Stimulated activated CD8-positive, alpha-beta memory T cell treated with anti-CD3 and anti-CD28 coated beads, Interleukin-2, amount 100 ng/mL, for 1 hour (primary cell): ENCODE data around the gene ZNF443.
"Not testable (repeated sequence)": the region's sequence is repeated elsewhere in the genome, so short reads cannot be mapped to it uniquely, and the experiment has no call there.

Experiments
- DNase-seq, 2 donors: peaks; one replicate each; pipeline ENCODE4 v3.0.0-alpha.2; 2020; ENCODE audit warnings: low read depth in 2 of 2

The ZNF443 gene

DNA sequence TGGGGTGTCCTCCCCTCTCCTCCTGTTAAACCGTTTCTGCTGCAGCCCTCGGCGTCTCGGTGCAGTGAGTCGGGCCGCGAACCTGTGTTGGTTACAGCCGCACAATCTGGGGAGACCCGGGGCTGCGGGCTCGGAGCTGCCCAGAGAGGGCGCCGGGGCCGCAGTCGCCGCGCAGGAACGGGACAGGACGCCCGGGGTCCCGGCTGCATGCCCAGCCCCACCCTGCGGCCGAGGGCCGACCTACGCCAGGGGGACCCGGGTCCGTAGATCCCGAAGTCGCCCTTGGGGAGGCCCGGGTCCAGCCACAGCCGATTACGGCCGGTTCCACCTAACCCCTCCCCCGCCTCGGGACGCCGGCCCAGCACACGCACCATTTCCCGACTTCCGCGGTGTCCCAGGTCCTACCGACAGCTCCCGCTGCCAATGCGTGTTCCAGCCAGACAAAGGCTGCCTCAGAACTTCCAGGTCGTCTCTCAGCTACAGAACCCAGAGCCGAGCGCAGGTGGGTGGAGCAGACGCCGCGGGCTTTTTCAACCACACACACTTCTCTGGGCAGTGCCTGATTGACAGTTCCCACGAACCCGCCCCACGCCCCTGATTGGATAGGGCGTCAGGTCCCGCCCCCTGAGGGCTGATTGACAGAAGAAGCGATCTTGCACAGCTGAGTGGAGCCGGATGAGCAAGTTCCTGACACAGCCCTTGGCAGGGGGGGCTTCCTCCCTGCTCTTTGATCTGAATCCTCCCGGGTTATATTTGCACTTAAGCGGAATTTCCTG is at the start of gene ZNF443:
Gene ZNF443, minus strand, starts transcription at position 481 of the 776 bp plus-strand sequence. Its CDS starts 107 bp downstream, at position 374.
- peak; percentile 97 for DNase-seq

DNA sequence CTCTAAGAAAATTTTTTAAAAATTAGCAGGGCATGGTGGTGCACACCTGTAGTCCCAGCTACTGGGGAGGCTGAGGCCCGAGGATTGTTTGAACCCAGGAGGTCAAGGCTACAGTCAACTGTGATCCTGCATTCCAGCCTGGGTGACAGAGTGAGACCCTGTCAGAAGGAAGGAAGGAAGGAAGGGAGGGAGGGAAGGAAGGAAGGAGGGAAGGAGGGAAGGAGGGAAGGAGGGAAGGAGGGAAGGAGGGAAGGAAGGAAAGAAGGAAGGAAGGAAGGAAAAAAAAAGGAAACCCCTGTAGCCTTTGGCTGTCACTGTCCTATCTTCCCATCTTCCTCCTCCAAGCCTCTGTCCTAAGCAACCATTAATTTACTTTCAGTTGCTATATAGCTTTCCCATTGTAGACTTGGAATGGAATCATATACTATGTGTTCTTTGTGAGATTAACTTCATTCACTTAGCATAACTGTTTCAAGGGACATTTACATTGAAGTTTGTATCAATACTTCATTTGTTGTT is 45.5 kb upstream of the ZNF443 start:
- not testable (repeated sequence) for DNase-seq

DNA sequence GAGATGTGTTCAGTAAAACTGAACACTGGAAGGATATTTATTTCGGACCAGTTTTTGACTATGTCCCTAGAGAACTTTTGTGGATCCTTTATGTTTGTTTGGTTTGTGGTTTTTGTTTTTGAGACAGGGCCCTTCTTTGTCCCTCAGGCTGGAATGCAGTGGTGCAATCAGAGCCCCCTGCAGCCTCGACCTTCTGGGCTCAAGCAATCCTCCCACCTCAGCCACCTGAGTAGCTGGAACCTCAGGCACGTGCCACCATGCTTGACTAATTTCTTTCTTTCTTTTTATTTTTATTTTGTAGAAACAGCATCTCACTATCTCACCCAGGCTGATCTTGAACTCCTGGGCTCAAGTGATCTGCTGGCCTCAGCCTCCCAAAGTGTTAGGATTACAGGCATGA is 44.8 kb upstream of the ZNF443 start:
- no peak for DNase-seq

DNA sequence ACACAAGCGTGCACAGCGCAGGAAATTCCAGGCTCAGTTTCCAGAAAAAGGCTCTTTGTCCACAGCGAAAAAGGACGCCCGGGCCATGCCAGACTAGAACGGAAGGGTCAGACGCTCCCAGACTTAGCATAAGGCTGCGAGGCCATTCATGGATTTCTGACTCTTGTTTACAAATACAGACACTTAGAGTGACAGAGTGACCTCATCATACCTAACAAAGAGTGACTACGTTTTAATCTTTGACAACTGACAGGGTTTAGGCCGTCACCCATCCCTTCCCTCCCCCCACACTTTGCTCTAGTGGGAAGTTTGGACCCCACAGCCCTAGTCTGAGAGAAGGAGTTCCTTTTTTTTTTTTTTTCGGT is 44.2 kb upstream of the ZNF443 start:
- no peak for DNase-seq

DNA sequence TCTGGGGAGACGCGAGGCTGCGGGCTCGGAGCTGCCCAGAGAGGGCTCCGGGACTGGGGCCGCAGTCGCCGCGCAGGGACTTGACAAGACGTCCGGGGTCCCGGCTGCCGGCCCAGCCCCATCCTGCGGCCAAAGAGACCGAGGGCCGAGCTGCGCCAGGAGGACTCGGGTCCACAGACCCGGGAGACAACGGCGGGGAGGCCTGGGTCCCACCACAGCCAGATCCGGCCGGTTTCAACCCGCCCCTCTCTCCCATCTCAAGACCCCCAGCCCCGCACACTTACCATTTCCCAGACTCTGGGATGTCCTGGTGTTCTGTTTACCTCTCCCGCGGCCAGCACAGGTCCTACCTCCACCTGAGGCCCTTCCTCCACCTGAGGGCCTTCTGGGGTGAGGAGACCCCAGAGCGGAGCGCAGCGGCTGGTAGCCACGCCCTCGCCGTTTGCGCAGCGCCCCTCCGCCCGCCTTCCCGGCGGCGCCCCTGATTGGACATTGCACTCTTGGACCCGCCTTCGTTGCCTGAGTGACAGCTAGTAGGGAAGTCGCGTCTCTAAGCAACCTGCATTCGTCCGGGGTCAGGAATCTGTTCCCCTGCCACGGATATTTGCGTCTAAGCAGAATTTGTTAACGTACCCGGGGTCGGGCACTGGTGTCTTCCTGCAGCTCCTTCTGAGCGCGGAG is 43.7 kb upstream of the ZNF443 start, which contains the start of gene ZNF709:
Gene ZNF709, minus strand, starts transcription at position 446 of the 681 bp plus-strand sequence. Its CDS starts 159 bp downstream, at position 287.
- peak; percentile 78 to 82 for DNase-seq

DNA sequence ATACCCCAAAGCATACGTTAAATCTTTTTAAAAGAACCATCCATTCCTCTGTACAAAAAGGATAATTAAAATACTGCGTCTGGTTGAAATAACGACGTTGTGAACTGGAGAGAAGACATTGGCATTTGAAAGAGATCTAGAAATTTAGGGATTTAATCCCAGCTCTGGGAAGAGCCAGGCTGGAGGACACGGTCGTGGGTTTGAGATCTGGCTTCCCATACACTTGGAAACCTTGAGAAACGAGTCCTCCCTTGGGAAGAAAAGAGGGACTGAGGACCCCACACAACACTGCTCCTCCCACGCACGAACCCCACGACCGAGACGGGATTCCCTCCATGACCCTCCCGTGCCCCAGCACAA is 43.2 kb upstream of the ZNF443 start:
- DNase-seq, result no peak

DNA sequence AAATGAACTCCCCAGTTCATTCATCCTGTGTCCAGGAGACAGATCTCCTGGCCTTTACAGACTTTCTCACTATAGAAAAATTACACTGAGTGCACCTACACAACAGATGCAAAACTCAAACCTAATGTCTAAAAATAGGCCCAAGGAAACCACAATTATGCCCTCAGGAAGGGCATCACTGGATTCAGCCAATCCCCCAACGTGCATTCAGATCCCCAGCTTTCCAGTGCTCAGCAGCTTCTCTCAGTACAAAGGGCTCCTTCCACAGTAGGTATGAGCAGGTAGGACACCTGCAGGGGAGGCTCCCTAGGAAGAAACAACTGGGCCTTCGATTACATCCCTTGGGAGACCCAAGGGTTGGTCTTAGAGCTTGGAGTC is 41.7 kb upstream of the ZNF443 start:
- DNase-seq, result no peak

DNA sequence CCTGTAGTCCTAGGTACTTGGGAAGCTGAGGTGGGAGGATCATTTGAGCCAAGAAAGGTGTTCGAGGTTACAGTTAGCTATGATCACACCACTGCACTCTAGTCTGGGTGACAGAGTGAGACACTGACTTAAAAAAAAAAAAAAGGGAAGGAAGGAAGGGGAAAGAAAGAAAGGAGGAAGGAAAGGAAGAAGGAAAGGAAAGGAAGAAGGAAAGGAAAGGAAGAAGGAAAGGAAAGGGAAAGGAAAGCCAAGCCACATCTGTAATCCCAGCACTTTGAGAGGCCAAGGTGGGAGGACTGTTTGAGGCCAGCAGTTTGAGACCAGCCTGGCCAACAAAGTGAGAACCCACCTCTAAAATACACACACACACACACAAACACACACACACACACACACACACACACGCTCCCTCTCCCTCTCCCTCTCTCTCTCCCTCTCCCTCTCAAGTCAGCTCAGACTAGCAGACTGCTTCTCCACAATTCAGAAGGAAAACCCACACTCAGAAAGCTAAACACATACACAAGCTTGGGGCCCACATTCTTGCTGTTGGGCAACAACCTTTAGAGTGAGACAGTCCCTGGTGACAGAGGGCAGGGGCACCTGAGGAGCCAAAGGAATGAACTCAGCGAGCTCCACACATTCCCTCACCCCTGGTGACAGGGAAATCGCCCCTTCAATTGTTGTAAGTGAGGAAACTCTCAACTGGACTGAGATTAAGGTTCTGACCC is 41.1 kb upstream of the ZNF443 start:
- DNase-seq, result no peak

DNA sequence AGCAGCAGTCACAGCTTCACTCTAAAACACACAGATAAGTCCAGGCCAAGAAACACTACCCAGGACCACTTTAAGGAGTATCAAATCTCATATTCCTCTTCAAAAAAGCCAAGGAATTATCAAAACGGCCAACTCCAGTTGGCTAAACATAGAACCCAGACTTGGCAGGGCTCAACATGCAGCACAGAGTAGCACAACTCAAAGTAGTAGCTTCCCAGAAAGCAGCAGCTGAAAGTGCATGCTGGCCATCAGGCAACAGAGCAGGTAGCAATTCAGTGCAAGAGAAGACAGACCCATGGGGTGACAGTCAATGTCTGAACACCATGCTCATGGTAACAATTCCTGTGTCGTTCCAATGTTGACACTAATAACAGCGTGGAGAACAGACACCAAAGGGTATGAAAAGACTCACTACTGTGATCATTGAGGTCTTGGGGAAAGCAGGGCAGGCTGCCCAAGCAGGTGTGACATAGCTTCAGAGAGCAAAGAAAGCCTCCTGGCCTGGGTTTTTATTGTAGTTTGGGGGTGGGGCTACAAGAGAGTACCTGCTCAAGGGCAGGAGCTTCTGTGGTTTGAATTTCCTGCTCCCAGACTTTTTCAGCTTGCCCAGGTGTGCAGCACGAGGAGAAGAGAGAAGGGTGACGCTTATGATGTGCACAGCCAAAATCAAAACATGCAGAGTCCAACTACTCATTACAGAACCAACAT is 37.6 kb upstream of the ZNF443 start:
- DNase-seq, result no peak

DNA sequence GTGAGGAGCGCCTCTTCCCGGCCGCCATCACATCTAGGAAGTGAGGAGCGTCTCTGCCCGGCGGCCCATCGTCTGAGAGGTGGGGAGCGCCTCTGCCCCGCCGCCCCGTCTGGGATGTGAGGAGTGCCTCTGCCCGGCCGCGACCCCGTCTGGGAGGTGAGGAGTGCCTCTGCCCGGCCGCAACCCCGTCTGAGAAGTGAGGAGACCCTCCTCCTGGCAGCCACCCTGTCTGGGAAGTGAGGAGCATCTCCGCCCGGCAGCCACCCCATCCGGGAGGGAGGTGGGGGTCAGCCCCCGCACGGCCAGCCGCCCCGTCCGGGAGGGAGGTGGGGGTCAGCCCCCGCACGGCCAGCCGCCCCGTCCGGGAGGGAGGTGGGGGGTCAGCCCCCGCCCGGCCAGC is 26.8 kb upstream of the ZNF443 start:
- DNase-seq, result not testable (repeated sequence)

DNA sequence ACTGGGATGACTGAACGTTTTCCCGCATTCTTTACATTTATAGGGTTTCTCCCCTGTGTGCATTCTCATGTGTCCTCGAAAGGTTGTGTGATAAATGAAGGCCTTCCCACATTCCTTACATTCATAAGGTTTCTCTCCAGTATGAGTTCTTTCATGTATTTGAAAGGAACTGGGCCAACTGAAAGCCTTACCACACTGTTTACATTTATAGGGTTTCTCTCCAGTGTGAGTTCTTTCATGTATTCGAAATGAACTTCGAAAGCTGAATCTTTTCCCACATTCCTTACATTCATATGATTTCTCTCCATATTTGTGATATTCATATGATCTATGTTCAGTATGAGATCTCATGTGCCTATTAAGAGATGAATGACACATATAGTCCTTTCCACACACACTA is 24.4 kb upstream of the ZNF443 start:
- no peak for DNase-seq

DNA sequence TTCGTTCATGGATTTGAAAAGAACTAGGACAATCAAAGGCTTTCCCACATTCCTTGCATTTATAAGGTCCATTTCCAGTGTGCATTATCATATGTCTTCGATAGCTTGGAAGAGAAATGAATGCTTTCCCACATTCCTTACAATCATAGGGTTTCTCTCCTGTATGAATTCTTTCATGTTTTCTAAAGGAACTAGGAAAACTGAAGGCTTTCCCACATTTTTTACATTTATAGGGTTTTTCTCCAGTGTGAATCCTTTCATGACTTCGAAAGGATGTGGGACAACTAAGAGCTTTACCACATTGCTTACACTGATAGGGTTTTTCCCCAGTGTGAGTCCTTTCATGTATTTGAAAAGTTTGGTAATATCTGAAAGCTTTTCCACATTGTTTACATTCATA is 23.9 kb upstream of the ZNF443 start:
- no peak for DNase-seq

DNA sequence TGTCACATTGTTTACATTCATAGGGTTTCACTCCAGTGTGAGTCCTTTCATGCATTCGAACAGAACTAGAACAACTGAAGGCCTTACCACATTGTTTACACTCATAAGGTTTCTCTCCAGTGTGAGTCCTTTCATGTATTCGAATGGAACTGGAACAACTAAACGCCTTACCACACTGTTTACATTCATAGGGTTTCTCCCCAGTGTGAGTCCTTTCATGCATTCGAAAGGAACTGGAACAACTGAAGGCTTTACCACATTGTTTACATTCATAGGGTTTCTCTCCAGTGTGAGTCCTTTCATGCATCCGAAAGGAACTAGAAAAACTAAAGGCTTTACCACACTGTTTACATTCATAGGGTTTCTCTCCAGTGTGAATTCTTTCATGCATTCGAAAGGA is 23.3 kb upstream of the ZNF443 start:
- DNase-seq, result not testable (repeated sequence)

DNA sequence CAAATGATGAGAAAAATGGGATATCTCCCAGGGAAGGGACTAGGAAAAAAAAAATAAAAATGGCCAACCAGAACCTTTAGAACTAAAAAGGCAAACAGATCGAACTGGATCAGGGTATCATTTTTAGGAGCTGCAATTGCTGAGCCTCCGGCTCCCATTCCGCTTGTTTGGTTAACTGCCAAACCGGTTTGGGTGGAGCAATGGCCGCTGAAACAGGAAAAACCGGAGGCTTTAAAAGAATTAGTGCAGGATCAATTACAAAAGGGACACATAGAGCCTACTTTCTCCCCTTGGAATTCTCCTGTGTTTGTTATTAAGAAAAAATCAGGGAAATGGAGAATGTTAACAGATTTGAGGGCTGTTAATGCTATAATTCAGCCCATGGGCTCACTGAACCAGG is 12.7 kb upstream of the ZNF443 start:
- DNase-seq, result no peak

DNA sequence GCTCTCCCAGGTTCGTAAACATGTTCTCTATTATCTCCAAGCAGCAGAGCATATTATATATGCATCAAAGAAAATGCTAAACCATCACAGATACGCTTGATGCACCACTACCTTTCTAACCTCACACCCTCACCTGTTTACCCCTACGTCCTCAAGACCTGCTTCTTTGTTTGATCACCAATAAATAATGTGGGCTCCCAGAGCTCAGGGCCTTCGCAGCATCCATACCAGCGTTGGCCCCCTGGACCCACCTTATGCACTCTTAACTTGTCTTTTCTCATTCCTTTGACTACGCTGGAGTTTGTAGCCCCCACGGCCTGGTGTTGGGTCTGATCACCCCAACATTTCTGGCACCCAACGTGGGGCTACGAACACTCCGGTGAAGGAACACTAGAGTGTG is 10.0 kb upstream of the ZNF443 start:
- DNase-seq, result no peak

DNA sequence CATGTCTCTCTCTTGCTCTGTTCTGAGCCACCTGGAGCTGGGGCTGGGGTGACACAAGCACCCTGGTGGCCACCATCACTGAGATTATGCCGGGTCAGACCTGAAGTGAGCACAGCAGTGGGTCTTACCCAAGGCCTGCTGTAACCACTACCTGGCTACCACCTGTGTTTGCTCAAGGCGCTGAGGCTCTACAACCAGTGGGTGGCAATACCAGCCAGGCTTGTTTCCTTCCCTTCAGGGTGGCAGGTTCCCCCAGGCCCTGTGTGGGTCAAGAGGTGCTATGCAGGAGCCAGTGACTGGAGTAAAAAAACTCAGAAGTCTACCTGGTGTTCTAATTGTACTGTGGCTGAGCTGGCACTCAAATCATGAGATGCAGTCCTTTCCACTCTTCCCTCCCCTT is 8.0 kb upstream of the ZNF443 start:
- DNase-seq, result no peak

DNA sequence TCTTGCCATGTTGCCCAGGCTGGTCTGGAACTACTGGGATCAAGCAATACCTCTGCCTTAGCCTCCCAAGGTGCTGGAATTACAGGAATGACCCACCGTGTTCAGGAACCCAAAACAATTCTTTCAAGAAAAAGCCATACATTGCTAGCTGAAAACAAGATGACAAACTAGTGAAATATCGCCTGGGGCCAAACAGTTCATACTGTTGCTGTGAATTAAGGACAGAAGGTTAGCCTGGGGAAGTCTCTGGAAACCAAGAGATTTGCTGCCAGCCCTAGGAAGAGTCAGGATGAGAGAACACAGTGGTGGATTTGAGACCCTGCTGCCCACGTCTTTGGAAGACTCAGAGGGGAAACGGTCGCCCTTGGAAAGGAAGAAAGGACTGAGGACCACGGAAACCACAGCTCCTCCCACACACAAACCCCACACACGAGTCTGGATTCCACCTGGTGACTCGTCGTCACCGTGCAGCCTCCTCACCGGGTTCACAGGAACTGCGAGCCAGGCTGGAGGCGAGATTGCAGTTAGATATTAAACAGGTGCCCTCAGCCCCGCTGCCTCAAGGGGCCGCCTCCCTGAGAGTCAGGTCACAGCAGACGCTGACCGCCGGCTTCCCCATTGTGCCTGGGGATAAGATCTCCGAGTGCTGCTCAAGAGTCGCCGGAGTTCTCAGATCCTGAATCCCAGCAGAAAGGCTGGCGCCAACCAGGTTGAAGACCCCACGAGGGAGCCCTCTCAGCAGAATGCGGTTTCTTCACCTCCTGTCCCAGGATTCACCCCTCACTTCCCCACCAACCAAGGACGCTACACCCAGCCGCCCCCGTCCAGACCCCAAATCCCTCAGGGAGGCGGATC is 908 bp downstream of the ZNF443 start:
- DNase-seq, result not testable (repeated sequence)

DNA sequence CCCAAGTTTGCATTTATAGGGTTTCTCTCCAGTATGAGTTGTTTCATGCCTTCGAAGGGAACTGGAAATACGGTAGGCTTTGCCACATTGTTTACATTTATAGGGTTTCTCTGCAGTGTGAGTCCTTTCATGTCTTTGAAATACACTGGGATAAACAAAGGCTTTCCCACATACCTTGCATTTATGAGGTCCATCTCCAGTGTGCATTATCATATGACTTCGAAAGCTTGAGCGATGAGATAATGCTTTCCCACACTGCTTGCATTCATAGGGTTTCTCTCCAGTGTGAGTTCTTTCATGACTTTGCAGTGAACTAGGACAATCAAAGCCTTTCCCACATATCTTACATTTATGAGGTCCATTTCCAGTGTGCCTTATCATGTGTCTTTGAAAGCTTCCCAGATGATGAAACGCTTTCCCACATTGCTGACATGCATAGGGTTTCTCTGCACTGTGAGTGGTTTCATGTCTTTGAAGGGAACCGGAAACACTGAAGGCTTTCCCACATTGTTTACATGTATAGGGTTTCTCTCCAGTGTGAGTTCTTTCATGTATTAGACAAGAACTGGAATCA is 10.0 kb downstream of the ZNF443 start:
- DNase-seq, result not testable (repeated sequence)

DNA sequence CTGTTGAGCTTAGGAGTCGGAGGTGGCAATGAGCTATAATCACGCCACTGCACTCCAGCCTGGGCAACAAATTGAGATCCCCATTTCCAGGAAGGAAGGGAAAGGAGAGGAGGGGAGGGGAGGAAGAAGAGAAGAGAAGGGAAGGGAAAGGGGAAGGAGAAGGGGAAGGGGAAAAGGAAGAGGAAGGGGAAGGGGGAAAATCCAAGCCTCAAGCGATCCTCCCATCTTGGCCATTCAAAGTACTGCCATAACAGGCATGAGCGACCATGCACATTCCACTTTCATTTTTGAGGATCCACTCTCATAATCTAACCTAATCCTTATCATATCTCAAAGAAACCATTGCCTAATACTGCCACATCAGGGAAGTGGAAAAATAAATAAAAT is 14.9 kb downstream of the ZNF443 start:
- no peak for DNase-seq

DNA sequence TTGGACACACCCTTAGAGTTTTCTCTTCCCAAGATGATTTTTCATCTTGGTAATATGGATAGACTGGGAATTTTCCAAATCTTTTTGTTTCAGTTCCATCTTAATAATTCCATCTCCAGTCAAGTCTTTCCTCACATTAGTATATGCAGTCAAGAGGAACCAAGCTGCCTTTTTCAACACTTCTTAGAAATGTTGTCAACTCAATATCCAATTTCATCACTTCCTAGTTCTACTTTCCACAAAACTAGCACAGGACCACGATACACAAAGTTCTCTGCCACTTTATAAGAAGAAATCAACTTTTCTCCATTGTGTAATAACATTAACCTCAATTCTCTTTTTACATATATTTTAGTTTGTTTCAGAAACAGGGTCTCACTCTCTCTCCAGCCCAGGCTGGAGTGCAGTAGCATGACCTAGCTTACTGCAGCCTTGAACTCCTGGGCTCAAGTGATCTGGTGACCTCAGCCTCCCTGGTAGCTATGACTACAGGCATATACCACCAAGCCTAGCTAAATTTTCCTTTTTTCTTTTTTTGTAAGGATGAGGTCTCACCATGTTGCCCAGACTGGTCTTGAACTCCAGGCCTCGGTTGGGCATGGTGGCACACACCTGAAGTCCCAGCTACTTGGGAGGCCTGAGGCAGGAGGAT is 15.5 kb downstream of the ZNF443 start:
- no peak for DNase-seq
